Activated CD4-positive, alpha-beta T cell treated with anti-CD3 and anti-CD28 coated beads for 36 hours (primary cell): Measurements from ENCODE around the gene EMP1. TPM values are rescaled to one million over a fixed set of nuclear protein-coding genes. Genes with fewer than 3 reads are reported as not detected.

ENCODE experiments used
- ATAC-seq: fragments of 200-7000 bp; cut with Tn5 transposase; one replicate; pipeline ENCODE4 v1.10.0; 2021; ENCODE audit warnings: mild to moderate bottlenecking, moderate library complexity
- CTCF ChIA-PET: fragments of 350-600 bp; sonication (Branson Sonifier 250); formaldehyde crosslinking; loops from one replicate; lab custom pipeline; 2021; ENCODE audit warnings: antibody characterized with exemption; lab: Charles Lee
- POLR2A ChIA-PET: fragments of 350-600 bp; sonication (Branson Sonifier 250); formaldehyde crosslinking; loops from one replicate; lab custom pipeline; 2021; ENCODE audit warnings: antibody characterized with exemption, inconsistent platforms; lab: Charles Lee
- DNase-seq: peaks from one replicate; pipeline ENCODE4 v3.0.0-alpha.2; 2020
- H3K27ac Mint-ChIP-seq: one replicate; pipeline ENCODE4 v1.8.0; 2021; ENCODE audit warnings: mixed read lengths
- H3K27me3 Mint-ChIP-seq: one replicate; pipeline ENCODE4 v1.8.0; 2021; ENCODE audit warnings: mixed read lengths
- H3K36me3 Mint-ChIP-seq: one replicate; pipeline ENCODE4 v1.8.0; 2021; ENCODE audit warnings: low read depth, mixed read lengths
- H3K4me1 Mint-ChIP-seq: one replicate; pipeline ENCODE4 v1.8.0; 2021; ENCODE audit warnings: mixed read lengths
- H3K4me3 Mint-ChIP-seq: one replicate; pipeline ENCODE4 v1.8.0; 2021; ENCODE audit warnings: mild to moderate bottlenecking, moderate library complexity, mixed read lengths
- H3K9me3 Mint-ChIP-seq: one replicate; pipeline ENCODE4 v1.8.0; 2021; ENCODE audit warnings: low read depth, mixed read lengths
- intact Hi-C, 2 experiments: fragments of 100-400 bp; cut with DNase I in 1 of 2; cut with micrococcal nuclease in 1 of 2; formaldehyde crosslinking; loops; one replicate each; pipeline versions ENCODE4 v1.14.2 to v1.15.1; 2022 to 2024; cut with DNase I, micrococcal nuclease
- total RNA-seq, 2 experiments: library from RNA; stranded (reverse); gene quantifications; one replicate each; pipeline ENCODE4 v1.2.3, GENCODE V29; 2021

EMP1 gene
- total RNA-seq, 2 experiments from 2014 or later: 12.9 to 16.6 TPM

DNA sequence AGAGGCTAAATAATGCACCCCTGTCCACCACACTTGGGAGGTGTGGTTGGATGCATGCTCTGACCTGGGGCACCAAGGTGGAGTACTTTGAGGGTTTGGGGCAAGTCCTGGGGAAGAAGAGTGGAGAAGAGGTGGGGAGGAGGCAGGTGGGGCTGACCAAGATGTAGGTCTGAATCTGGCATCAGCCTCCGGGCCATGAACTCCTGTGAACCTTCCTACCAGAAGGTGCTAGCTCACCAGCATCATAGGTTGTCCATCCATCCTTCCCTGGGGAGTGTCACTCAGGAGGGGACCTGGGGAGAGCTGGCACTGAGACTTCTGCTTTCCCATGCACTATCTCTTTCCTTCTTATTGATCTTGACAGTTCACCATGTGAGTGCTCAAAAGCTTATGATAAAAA lies 13.6 kb upstream of the EMP1 start:
- Mint-ChIP-seq H3K27me3 (peaks cover 5% of the 10 kb centered on the region), H3K9me3 (no peaks in the 10 kb centered on the region), H3K4me1 (peaks cover 22% of the 10 kb centered on the region), H3K4me3 (no peak overlapping the region), H3K36me3 (no peaks in the 10 kb centered on the region), H3K27ac (no peak overlapping the region)
- no peak for DNase-seq
- ATAC-seq: no peak
- intact Hi-C loops: no loop called here
- ChIA-PET POLR2A (no interaction called here), CTCF (no interaction called here)

DNA sequence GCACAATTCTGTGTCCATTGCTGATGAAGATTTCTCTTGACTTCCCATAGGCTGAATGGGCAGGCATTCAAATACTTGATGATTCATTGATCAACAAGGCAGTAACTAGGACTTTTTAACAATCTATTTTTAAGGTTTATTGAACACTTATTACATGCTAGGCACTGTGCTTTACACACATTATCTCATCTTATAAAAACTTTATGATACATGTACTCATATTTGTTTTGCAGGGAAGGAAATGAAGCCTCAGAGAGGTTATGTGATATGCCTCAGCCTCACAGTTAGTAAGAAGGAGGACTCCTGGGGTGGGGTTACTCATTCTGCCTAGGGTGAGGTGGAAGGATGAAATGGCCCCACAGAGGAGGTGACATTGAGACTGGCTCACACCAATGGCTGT lies 12.9 kb upstream of the EMP1 start:
- peaks cover 4% of the 10 kb centered on the region for H3K27me3 Mint-ChIP-seq
- DNase-seq (peak; percentile 30), ATAC-seq (peak; percentile 76)
- peaks cover 19% of the 10 kb centered on the region for H3K4me1 Mint-ChIP-seq
- no peaks in the 10 kb centered on the region for H3K9me3 Mint-ChIP-seq
- no peaks in the 10 kb centered on the region for H3K36me3 Mint-ChIP-seq
- ChIA-PET POLR2A (no interaction called here), CTCF (interaction anchor here (1.0 to 1.3 kb wide), 2 partner anchors 84 to 267 kb away, joined by 3 to 4 read pairs; no protein-coding TSS in a partner anchor)
- no peak overlapping the region for H3K4me3 Mint-ChIP-seq
- H3K27ac Mint-ChIP-seq: no peak overlapping the region
- intact Hi-C loops: no loop called here

GRCh38 chr12:13186302-13186701 lies 10.2 kb upstream of the EMP1 start:
- ChIA-PET POLR2A (no interaction called here), CTCF (interaction anchor here (1.0 to 1.3 kb wide), 2 partner anchors 10 to 84 kb away, joined by 3 to 5 read pairs; partner anchors contain the start of gene EMP1)
- Mint-ChIP-seq H3K36me3 (no peaks in the 10 kb centered on the region), H3K27me3 (peaks cover 4% of the 10 kb centered on the region), H3K4me3 (no peak overlapping the region), H3K4me1 (peaks cover 4% of the 10 kb centered on the region), H3K9me3 (no peaks in the 10 kb centered on the region), H3K27ac (no peak overlapping the region)
- no peak for ATAC-seq
- intact Hi-C loops: no loop called here
- DNase-seq: no peak

- POLR2A ChIA-PET: no interaction called here
- ATAC-seq (no peak), DNase-seq (no peak)
- peaks cover 4% of the 10 kb centered on the region for H3K27me3 Mint-ChIP-seq
- intact Hi-C loops: no loop called here
- H3K4me3 Mint-ChIP-seq: no peak overlapping the region
- H3K36me3 Mint-ChIP-seq: no peaks in the 10 kb centered on the region
- peaks cover 4% of the 10 kb centered on the region for H3K4me1 Mint-ChIP-seq
- H3K27ac Mint-ChIP-seq: no peak overlapping the region
- CTCF ChIA-PET: interaction anchor here (1.0 to 1.3 kb wide), 2 partner anchors 9 to 85 kb away, joined by 3 to 5 read pairs; partner anchors contain the start of gene EMP1
- no peaks in the 10 kb centered on the region for H3K9me3 Mint-ChIP-seq
Measured at GRCh38 chr12:13187399-13187798, 9.1 kb upstream of the EMP1 start.

GRCh38 chr12:13189264-13189663 lies 7.3 kb upstream of the EMP1 start:
- no peak overlapping the region for H3K4me3 Mint-ChIP-seq
- no peaks in the 10 kb centered on the region for H3K9me3 Mint-ChIP-seq
- no peaks in the 10 kb centered on the region for H3K4me1 Mint-ChIP-seq
- ChIA-PET CTCF (interaction anchor here (1.0 to 1.5 kb wide), 3 partner anchors 9 to 67 kb away, joined by 3 to 4 read pairs (median 4); no protein-coding TSS in a partner anchor), POLR2A (no interaction called here)
- H3K36me3 Mint-ChIP-seq: no peaks in the 10 kb centered on the region
- intact Hi-C loops: no loop called here
- ATAC-seq (no peak), DNase-seq (no peak)
- H3K27ac Mint-ChIP-seq: no peak overlapping the region
- no peaks in the 10 kb centered on the region for H3K27me3 Mint-ChIP-seq

DNA sequence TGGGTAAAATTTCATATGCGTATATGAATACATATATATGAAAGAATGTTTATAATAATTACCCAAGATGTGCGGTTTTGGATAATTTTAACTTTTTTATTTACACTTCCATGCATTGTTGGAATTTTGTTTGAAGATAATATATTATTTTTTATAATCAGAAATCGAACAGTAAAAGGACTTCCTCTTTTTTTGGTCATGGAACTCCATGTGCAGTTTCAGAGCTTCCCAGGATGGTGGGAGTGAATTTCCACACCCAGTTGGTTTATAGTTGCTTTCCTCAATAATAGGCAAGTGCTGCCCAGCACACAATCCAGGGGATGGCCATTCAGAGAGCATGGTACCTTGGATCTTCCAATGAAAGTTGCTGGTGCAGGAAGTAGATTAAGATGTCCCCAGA lies 6.3 kb upstream of the EMP1 start:
- CTCF ChIA-PET: interaction anchor here (0.6 to 2.0 kb wide), 2 partner anchors 11 to 145 kb away, joined by 3 to 4 read pairs; no protein-coding TSS in a partner anchor
- H3K27ac Mint-ChIP-seq: no peak overlapping the region
- no peak overlapping the region for H3K4me3 Mint-ChIP-seq
- ATAC-seq (no peak), DNase-seq (no peak)
- intact Hi-C loops: loop anchor here in 1 of 2 experiments (10.0 kb wide), 2 partner anchors 835 to 1175 kb away; partner anchors contain the start of genes ATF7IP, BORCS5 and MANSC1
- H3K27me3 Mint-ChIP-seq: no peaks in the 10 kb centered on the region
- POLR2A ChIA-PET: no interaction called here
- no peaks in the 10 kb centered on the region for H3K36me3 Mint-ChIP-seq
- no peaks in the 10 kb centered on the region for H3K9me3 Mint-ChIP-seq
- peaks cover 5% of the 10 kb centered on the region for H3K4me1 Mint-ChIP-seq

- Mint-ChIP-seq H3K27ac (no peak overlapping the region), H3K36me3 (no peaks in the 10 kb centered on the region), H3K9me3 (no peaks in the 10 kb centered on the region), H3K4me1 (peaks cover 27% of the 10 kb centered on the region), H3K4me3 (no peak overlapping the region), H3K27me3 (no peaks in the 10 kb centered on the region)
- no peak for DNase-seq
- no peak for ATAC-seq
- intact Hi-C loops: loop anchor here in 1 of 2 experiments (10.0 kb wide), 2 partner anchors 838 to 1172 kb away; partner anchors contain the start of genes ATF7IP, BORCS5 and MANSC1
- ChIA-PET CTCF (interaction anchor here (0.6 to 1.8 kb wide), 3 partner anchors 12 to 15 kb away, joined by 3 to 6 read pairs (median 4); no protein-coding TSS in a partner anchor), POLR2A (no interaction called here)
Measured at GRCh38 chr12:13192719-13193118, 3.8 kb upstream of the EMP1 start.

DNA sequence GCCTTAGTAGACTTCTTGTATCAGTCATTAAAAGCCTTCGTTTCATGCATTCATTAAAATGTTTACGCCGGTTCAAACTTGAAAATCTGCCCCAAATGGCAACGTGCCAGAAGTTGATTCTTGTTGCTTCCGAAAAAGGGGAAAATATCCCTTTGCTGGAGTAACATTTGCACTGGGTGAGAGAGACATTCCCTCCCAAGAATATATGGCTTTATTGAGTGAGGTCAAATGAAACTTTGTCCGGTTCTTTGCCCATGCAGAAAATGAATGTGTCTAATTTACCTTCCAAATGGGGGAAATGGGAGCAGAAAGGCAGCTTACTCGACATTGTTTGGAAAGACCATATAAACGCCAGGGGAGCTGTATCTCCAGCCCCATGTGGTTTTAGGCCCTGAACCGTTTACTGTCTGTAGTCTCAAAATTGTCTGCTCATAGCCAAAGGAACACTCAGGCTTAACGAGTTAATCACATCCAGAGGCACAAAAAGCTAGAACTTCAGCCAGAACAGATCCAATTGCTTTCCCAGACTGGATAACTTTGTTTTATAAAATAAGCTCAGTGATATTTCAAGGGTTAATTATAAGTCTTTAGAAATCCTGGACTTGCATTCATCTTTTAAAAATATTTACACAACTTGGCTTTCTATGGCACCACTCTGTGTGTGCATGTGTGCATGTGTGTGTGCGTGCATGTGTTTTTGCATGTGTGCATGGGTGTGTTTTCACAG lies 2.9 kb upstream of the EMP1 start:
- Mint-ChIP-seq H3K4me1 (peaks cover 32% of the 10 kb centered on the region), H3K9me3 (no peaks in the 10 kb centered on the region), H3K27ac (no peak overlapping the region), H3K4me3 (no peak overlapping the region), H3K36me3 (no peaks in the 10 kb centered on the region), H3K27me3 (no peaks in the 10 kb centered on the region)
- DNase-seq (no peak), ATAC-seq (no peak)
- POLR2A ChIA-PET: no interaction called here
- CTCF ChIA-PET: interaction anchor here (0.6 to 1.8 kb wide), 3 partner anchors 11 to 15 kb away, joined by 3 to 6 read pairs (median 4); no protein-coding TSS in a partner anchor
- intact Hi-C loops: loop anchor here in 1 of 2 experiments (10.0 kb wide), 2 partner anchors 839 to 1171 kb away; partner anchors contain the start of genes ATF7IP, BORCS5 and MANSC1

GRCh38 chr12:13194401-13195110 lies 2.0 kb upstream of the EMP1 start:
- no peak overlapping the region for H3K27ac Mint-ChIP-seq
- no peaks in the 10 kb centered on the region for H3K27me3 Mint-ChIP-seq
- ATAC-seq (no peak), DNase-seq (no peak)
- CTCF ChIA-PET: interaction anchor here (0.6 to 2.1 kb wide), 3 partner anchors 13 to 93 kb away, joined by 4 to 14 read pairs (median 6); no protein-coding TSS in a partner anchor
- H3K36me3 Mint-ChIP-seq: no peaks in the 10 kb centered on the region
- peaks cover 32% of the 10 kb centered on the region for H3K4me1 Mint-ChIP-seq
- H3K9me3 Mint-ChIP-seq: no peaks in the 10 kb centered on the region
- POLR2A ChIA-PET: no interaction called here
- H3K4me3 Mint-ChIP-seq: no peak overlapping the region
- intact Hi-C loops: loop anchor here in 1 of 2 experiments (5.0 to 10.0 kb wide), 3 partner anchors 467 to 1170 kb away; partner anchors contain the start of genes ATF7IP, BORCS5 and MANSC1

GRCh38 chr12:13195250-13195649 lies 1.3 kb upstream of the EMP1 start:
- ATAC-seq (no peak), DNase-seq (no peak)
- Mint-ChIP-seq H3K27me3 (no peaks in the 10 kb centered on the region), H3K36me3 (no peaks in the 10 kb centered on the region), H3K27ac (no peak overlapping the region), H3K4me3 (no peak overlapping the region), H3K4me1 (peaks cover 32% of the 10 kb centered on the region), H3K9me3 (no peaks in the 10 kb centered on the region)
- ChIA-PET CTCF (interaction anchor here (0.6 to 2.6 kb wide), 10 partner anchors 9 to 152 kb away, joined by 3 to 15 read pairs (median 4); no protein-coding TSS in a partner anchor), POLR2A (no interaction called here)
- intact Hi-C loops: loop anchor here in 1 of 2 experiments (5.0 to 10.0 kb wide), 3 partner anchors 468 to 1170 kb away; partner anchors contain the start of genes ATF7IP, BORCS5 and MANSC1

DNA sequence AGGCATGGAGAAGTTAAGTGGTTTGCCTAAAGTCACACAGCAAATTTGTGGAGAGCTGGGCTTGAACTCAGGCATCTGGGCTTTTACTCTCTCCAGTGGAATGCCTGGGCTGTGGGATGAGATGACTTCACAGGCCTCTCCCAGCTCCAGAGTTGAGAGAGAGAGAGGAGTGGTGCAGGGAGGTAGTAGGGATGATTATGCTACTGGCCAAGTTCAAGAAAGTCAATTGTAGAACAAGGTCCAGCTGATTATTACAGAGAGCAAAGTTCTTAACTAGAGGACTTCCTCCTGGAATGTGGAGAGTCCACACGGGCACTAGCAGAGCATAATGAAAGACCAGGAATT lies 769 bp upstream of the EMP1 start:
- peak overlapping the region; percentile 83 for H3K27ac Mint-ChIP-seq
- H3K4me1 Mint-ChIP-seq: peaks cover 32% of the 10 kb centered on the region
- H3K36me3 Mint-ChIP-seq: no peaks in the 10 kb centered on the region
- POLR2A ChIA-PET: interaction anchor here (0.9 kb wide), 1 partner anchor 91 kb away, joined by 3 read pairs; no protein-coding TSS in a partner anchor
- no peaks in the 10 kb centered on the region for H3K27me3 Mint-ChIP-seq
- DNase-seq (no peak), ATAC-seq (no peak)
- H3K4me3 Mint-ChIP-seq: no peak overlapping the region
- CTCF ChIA-PET: interaction anchor here (0.6 to 2.6 kb wide), 12 partner anchors 9 to 891 kb away, joined by 3 to 15 read pairs (median 4); no protein-coding TSS in a partner anchor
- H3K9me3 Mint-ChIP-seq: no peaks in the 10 kb centered on the region
- intact Hi-C loops: loop anchor here (1.0 to 10.0 kb wide), 14 partner anchors 11 to 1169 kb away; partner anchors contain the start of genes ATF7IP (in 1 of the 2), BORCS5 (in 1 of the 2), GSG1 (in 1 of the 2) and HEBP1 (in 1 of the 2)
